Esophagus mucosa (tissue), 1 donor: Measurements from ENCODE around the gene COL4A6. TPM values are rescaled to one million over a fixed set of nuclear protein-coding genes. Genes with fewer than 3 reads are reported as not detected.
"Not testable (repeated sequence)": the region's sequence is repeated elsewhere in the genome, so short reads cannot be mapped to it uniquely, and the experiment has no call there.

Source experiments
- ATAC-seq: fragments of 200-7000 bp; cut with Tn5 transposase; one replicate; pipeline ENCODE4 v1.9.1; 2020
- total RNA-seq: library from RNA; stranded (reverse); gene quantifications from one replicate; pipeline ENCODE4 v1.2.4, GENCODE V29; 2023
- donor health status: DM: yes; HTN: yes; CAD: no.

The COL4A6 gene
- 3.1 TPM for total RNA-seq

DNA sequence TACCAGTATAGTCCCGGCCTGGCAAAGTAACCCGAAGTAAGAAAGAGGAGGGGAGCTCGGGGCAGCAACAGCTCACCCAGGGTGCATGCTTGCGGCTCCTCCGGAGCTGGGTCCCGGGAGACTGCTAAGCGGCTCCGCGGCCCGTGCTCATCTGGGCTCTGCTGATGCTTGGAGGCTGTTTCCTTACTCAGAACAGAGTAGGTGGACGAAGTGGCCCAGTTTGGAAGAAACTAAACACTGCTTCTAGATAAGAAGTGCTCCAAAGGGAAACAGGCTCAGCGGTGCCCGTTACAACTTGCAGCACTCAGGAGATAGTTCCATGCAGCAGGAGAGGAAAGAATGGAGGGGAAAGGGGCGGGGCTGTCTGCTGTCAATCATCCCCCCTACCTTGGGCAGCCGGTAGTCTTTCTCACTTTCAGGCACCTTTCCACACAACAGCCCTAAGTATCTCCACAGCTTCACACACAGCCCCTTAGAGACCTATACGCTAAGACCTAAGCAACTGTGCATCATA is at the start of gene COL4A6:
COL4A6 (minus strand) TSS at position 313 of the 514 bp plus-strand sequence; CDS start at position 87, 226 bp downstream.
- ATAC-seq, result peak; percentile 43

DNA sequence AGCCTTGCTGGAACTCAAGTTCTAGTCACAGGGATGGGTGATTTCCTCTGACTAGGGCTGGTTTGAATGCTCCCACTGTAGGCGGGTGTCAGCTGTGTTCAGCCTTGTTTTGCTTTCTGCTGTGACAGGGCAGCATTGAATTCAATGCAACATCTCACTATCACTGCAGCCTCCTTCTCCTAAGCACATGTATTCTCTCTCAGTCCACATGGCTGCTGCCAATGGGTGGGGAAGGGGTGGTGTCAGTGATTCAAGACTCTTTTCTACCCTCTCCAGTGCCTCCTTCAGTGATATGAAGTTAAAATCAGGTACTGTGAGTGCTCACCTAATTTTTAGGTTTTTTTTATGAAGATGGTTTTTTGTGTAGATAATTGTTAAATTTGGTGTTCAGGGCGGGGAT is 47.7 kb upstream of the COL4A6 start:
- no peak for ATAC-seq

DNA sequence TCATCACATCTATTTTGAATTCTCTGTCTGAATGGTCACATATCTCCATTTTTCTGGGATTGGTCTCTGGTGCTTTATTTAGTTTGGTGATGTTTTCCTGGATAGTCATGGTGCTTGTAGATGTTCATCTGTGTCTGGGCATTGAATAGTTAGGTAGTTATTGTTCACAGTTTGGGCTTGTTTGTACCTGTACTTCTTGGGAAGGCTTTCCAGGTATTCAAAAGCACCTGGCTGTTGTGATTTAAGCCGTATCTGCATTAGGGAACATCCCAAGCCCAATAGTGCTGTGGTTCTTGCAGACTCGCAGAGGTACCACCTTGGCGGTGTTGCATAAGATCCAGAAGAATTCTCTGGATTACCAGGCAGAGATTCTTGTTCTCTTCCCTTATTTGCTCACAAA is 46.0 kb upstream of the COL4A6 start:
- ATAC-seq, result no peak

DNA sequence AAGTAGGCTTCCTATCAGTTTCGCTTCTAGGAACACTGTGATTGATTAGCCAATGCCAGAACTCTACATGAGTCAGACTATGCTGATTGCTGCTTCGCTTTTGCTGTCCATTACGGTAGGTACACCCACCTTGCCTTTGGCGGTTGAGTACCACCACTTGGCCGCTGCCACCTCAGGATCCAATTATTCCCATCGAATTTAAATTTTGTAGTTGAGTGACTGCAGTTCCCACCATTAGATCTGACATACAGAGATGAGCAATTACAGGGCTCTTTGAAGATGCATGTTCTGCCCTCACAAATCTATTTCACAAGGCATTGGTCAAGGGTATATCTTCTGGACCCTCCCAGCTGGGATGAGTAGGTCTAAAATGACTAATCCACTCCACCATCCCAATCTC is 43.3 kb upstream of the COL4A6 start:
- not testable (repeated sequence) for ATAC-seq

DNA sequence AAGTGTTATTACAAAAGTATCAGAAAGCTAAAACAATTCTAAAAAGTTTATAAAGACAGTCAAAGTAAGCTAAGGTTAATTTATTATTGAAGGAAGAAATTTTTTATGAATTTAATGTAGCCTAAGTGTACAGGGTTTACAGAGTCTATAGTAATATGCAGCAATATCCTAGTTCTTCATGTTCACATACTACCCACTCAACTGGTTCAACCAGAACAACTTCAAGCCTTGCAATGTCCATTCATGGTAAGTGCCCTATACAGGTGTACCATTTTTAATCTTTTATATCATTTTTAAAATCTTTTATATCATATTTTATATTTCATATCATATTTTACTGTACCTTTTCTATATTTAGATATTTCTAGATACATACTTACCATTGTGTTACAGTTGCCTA is 35.8 kb upstream of the COL4A6 start:
- ATAC-seq, result peak; percentile 68

DNA sequence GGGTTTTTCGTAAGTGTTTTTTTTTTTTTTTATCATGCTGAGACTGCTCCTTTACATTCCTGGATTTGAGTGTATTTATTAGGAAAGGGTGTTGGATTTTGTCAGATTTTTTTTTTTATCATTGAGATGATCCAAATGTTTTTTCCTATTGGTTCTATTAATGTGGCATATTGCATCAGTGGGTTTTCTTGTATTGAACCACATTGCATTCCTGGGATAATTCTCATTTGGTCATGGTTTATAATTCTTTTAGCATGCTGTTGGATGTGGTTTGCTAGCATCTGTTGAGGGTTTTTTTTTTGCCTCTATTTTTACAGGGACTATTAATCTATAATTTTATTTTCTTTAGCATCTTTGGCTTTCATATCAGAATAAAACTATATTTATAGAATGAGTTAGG is 30.3 kb upstream of the COL4A6 start:
- ATAC-seq, result no peak

DNA sequence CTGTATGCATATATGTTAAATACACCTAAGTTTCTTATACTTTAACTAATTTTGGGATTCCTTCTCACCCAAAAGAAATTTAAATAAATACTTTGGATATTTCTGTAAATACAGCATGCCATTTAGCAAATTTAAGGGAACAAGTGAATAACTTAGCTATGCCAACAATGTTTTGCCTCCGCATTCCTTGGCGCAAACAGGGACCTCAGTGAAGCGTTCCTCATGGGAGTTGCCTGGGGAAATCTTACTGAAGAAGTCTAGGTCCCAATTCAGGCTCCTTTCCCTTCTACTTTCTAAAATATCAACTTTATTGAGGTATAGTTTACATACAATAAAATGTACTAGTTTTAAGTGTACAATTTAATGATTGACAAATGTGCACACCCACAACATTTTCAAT is 26.4 kb upstream of the COL4A6 start:
- no peak for ATAC-seq

DNA sequence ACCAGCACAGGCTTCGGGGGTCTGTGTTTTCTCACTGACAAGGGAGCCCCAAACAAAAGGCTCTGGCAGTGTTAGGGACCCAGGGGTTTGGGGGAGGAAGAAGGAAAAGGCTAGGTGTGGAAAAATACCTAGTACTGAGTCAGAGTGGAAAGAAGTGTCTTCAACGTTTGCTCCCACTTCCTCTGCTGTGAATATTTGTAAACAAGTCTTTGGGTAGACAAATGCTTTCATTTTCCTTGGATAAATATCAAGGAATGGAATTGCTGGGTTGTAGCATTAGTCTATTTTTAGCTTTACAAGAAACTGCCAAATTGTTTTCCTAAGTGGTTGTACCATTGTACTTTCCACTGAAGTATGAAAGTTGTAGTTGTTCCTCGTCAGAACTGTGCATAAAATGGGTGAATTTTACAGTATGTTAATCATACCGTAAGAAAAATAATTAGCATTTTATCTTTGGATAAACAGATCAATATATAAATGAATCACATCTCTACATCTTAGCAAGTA is 18.8 kb upstream of the COL4A6 start:
- no peak for ATAC-seq

DNA sequence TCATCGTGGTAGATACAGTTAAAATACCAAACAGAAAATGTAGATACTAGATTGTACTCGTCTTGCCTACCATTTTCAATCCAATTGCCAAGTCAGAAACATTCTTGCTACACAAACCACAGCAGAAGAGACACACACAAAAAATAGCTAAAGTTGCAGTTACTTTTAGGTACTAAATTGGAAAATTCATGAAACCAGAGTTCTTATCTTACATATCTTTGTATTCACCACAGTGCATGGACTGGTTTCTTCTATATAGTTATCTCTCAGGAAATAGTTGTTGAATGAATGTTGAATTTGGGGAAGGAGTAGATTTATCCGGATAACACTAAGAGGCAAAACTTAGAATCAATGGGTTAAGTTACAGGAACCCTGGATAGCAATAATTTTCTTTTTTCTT is 15.6 kb upstream of the COL4A6 start:
- no peak for ATAC-seq

DNA sequence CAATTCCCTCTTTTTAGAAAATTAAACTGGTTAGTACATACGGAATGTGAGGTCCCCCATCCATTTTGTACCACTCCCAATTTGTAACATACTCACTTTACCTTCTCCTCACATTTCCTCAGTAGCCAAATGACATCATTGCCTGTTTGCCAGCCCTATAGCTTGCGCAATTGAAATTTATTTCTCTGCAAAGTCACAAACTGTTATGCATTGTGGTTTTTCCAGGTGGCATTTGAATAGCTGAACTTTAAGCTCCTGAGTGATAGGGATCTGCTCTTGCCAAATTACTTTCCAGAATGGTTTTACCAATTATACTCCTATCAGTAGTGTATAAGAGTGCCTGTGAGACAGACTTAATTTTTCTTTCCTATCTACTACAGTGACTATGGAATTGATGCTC is 9.1 kb upstream of the COL4A6 start:
- ATAC-seq, result no peak

DNA sequence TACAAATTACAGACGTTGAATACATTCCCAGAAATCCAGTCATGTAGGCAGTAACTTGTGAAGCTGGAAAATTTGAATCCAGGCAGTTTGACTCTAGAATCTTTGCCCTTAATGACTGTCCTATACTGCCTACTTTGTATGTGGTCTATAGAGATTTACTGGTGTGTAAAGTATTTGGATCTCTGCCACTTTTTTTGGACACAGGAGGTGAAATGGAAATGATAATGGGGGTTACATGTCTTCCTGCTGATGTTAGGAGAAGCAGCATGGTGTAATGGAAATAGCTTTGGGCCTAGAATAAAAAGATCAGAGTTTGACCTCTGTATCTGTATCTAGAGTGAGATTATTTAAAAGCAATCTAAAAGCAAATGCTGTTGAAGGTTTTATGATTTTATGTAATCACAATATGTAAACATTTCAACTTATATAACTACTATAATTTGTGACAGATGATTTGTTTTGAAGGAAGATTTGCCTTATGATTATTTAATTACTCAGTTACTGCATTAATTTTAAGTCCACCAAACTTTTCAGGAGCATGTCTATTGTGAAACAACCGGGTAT is 4.8 kb upstream of the COL4A6 start:
- no peak for ATAC-seq

DNA sequence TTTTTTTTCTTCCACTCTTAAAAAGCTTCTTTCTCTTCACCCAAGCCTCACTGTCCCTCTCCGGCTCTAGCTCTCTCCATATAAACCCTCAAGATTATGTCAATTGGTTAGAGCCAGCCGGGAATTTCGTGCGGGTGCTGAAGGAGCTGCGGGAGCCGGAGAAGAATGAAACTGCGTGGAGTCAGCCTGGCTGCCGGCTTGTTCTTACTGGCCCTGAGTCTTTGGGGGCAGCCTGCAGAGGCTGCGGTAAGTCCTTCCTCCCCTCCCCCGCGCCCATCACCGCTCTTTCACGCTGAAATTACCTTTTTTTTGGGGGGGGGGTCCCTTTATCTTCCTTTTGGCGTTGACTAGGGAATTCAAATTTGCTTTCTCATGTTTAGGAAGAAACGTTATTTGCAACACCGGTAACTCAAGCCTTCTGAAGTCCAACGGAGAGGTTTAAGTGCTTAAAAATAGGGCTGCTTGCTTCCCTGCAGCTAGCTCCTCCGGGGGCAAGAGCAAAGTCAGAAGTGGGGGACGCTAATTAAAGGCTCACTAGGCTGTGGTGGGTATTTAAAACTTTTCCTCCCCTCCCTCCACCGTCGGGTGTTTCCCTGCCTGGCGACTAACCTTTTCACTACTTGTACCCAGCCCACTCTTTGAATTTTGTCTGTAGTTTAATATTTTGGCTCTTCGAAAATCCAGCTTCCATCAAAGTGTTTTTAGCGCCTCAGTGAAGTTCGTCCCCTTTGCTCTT is 1.9 kb upstream of the COL4A6 start:
- ATAC-seq, result no peak

DNA sequence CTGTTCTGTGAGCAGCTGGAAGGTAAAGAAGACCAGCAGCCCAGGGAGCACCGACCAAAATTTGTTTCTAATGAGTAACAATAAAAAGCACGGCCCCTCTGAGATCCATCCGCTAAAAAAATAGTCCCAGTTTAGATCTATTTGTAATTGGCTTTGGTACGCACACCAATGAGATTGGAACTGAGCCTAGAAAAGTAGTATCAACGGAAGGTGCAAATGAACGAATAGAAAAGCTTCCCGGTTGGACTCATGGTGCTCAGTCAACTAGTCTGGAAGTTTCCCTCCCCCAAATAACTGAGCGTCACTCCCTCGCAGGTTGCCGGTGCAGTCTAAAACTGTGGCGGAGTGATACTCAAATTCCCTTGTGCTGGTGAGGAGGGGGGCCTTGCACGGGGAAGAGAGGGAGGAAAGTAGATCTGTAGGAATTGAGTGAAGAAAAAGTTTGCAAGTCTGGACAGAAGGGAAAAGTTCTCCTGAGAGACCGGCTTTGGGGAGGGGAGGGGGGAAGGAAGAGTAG is 1.3 kb upstream of the COL4A6 start, which contains the start of gene COL4A5:
COL4A5 (plus strand) TSS at position 413 of the 517 bp plus-strand sequence. CDS start 288 bp downstream, outside the sequence.
- ATAC-seq, result peak; percentile 81

DNA sequence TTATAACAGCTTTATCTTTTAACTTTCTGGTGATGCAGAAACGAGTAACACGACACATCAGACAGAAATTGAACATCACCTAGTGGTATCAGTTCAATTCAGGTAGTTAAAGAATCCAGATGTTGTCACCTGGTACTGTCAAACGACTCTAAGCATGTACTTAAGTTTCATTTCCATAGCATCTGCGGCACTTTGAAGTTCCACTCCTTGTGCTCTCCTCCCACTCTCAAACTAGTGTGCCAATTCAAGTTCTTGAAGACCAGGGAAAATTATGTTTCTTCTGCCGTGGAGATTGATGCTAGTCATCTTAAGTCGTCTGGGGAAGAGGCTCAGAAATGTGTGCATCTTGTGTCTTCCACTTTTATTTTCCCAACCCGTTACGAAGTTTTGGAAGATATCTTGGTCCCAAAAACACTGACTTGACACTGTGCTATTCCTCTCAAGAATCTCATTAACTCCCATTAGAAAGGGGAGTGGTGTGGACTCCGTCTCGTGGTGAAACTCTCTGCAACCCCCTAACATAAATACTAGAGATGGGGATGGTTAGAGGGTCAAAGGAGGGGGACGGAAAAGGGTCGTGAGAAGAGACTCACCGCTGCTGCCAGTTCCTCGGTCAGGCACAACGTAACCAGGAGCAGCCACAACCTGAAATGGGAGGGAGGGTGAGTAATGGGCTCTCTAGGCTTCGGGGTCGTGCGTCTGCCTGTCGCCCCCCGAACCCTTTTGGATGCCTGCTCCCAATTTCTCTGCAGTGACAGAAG is 693 bp downstream of the COL4A6 start:
- ATAC-seq, result no peak

DNA sequence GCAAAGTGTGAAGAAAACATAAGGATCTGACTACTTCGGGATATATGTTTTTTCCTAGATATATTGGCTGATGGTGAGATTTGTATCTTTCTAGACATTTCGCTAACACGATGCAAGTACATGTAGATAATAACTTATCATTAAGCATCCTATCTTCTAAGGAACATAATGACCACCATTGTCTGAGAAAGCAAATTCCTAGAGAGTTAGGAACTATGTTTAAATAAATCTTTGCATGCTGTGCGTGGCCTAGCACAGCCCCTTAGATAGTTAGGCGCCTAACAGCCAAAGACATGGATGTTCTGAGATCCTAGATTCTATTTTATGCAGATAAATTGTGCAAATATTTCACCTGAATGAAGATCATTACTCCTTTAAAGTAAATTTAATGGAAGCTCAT is 3.0 kb downstream of the COL4A6 start:
- ATAC-seq, result no peak

DNA sequence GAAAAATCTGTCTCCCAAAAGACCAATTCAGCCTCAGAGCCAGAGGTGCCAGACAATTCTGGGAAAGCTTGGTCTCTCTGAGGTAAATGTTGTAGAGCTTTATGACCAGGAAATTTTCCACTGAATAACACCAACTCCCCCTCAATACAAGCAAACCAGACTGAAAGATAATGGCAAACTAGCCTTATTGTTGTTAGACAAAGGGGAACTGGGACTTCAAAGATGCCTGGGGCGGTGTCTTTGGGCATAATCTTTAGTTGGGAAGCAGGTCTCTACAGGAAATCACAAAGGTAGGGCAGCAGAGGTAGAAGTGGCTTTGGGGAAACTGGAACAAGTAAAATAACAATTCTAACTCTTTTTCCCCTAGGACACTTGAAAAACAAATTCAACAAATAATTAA is 12.0 kb downstream of the COL4A6 start:
- ATAC-seq, result no peak

DNA sequence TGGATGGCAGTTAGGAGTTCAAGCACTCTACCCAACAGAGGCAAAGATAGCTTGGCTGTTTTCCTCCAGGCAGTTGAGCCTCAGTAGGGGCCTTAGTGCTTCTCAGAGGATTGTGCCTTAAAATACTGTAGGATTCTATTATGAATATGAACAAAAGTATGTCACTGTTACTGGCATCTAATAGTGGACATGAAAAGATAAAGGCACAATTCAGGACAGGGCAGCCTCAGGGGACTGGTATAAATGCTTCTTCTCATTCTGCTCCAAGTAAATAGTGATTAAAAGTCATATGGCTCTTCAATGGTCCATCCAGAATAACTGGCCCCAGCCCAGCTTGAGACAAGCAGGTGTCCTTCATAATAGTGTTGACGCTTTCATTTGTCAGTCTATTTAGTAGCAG is 17.7 kb downstream of the COL4A6 start:
- ATAC-seq, result no peak

DNA sequence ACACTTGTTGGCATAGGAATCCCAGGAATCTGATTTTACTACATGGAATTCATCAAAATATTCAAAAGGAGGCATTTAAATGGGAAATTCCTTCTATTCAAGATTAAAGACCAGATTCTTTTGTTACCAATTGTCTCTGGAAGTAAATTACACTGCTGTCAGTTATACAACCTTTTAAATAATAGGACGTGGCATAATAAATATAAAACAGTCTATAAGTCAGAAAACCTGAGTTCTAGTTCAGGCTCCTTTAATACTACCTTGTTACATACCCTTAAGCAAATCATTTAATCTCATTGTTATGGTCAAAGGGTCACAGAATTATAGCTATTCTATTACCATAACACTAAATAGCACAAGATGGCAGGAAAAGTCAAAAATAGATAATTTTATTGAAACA is 18.8 kb downstream of the COL4A6 start:
- ATAC-seq, result no peak

DNA sequence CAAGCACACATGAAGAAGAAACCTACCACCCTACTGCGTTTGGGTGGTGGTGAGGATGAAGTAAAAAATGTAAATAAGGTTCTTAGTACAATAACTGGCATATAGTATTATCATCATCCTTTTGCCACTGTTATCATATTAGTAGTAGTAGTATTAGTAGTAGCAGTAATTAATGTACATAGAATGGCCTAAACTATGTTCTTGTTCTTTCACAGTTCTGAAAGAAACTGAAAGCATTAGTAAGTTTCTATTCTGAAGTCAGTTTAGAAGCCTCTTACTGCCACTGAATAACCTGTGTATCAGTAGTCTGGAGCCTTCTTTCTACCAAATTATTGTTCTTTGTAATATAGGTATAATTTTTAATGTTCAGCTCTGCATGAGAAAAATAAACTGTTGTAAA is 21.0 kb downstream of the COL4A6 start:
- no peak for ATAC-seq

DNA sequence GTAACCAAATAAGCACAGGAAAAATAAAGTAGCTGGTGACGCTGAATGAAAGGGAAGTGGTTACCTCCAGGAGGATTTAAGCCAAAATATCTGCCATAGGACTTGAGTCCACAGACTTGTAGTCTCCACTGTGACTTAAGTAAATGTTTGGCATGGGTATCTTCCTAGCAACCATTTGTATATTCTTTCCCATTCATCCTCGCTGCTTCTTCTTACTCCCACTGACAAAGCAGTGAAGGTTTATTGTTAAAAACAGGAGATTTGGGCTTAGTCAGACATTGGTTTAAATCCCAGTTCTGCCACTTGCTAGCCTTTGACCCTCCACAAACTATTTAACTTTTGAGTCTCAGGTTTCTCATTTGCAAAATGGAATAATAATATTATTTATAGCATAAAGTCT is 22.3 kb downstream of the COL4A6 start:
- ATAC-seq, result no peak

DNA sequence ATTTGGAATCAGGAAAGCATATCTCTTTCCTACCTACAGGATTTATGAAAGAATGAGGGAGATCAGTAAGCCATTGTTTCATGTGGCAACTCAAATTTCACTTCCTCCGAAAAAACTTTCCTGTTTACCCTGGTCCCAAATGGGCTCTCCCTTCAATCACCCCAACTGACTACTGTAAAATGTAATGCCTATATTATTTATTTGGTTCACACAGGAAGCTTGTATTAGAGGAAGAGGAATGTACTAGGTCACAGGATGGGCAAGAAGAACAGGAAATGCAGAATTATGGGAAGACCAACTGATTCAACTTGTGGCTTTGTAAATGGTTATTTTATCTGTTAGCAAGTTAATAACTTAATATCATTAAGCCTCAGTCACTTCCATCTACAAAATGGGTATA is 23.1 kb downstream of the COL4A6 start:
- ATAC-seq, result no peak

DNA sequence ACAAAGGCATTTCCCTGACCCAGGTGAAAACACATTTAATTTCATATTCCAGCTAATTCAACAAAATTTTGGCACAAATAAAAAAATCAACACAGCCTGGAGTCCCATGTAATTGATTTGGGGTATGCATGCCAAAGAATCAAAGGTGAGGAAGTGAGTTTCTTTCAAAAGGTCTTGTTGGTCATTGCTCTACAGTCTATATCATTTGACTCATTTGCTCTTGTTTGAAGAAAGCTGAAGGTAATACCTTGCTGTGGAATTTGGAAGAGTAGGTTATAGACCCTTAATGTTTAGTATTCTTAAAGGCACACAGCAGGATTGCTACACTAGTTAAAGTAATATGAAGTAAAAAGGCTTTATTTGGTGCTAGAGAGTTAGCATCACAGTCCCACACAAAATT is 25.4 kb downstream of the COL4A6 start:
- no peak for ATAC-seq
